ENCODE measurements around the gene EXO1.

Gene EXO1

GRCh38 chr1:241895013-241895412 is 47.0 kb downstream of the EXO1 start:
- DNase-seq: no peak

GRCh38 chr1:241896670-241896962 is 48.6 kb downstream of the EXO1 start:
- no peak for DNase-seq

GRCh38 chr1:241899210-241899609 is 51.2 kb downstream of the EXO1 start:
- no peak for DNase-seq

GRCh38 chr1:241900381-241900780 is 52.4 kb downstream of the EXO1 start:
- no peak for DNase-seq

GRCh38 chr1:241902391-241903065 is 54.5 kb downstream of the EXO1 start:
- no peak for DNase-seq

GRCh38 chr1:241916196-241916595 is 68.2 kb downstream of the EXO1 start:
- no peak for DNase-seq

- no peak for DNase-seq
These were observed 69.5 kb downstream of the EXO1 start for GRCh38 chr1:241917487-241917886.

- no peak for DNase-seq
These were observed 70.9 kb downstream of the EXO1 start for GRCh38 chr1:241918879-241919278.

- no peak for DNase-seq
These were observed 76.2 kb downstream of the EXO1 start for GRCh38 chr1:241924080-241924808.

GRCh38 chr1:241926141-241926540 is 78.1 kb downstream of the EXO1 start:
- DNase-seq: no peak

- no peak for DNase-seq
These were observed 79.3 kb downstream of the EXO1 start for GRCh38 chr1:241927321-241927720.

- DNase-seq: no peak
These were observed 84.8 kb downstream of the EXO1 start for GRCh38 chr1:241932845-241933244.

- DNase-seq: no peak
These were observed 86.3 kb downstream of the EXO1 start for GRCh38 chr1:241934201-241934848.

- no peak for DNase-seq
These were observed 86.9 kb downstream of the EXO1 start for GRCh38 chr1:241934866-241935265.
